ENCODE results near the gene RGS6. TPM values are rescaled to one million over a fixed set of nuclear protein-coding genes. Genes with fewer than 3 reads are reported as not detected.
A peak's percentile ranks its signal among the peaks of the same experiment; 100 is the strongest.

RGS6 gene
- total and polyA plus RNA-seq, 2 donors (not counting 1 experiment from before 2014, with no cell fraction given) = not detected

GRCh38 chr14:72547999-72548398 lies 615.8 kb downstream of the RGS6 start:
- no peak overlapping the region for H2AFZ ChIP-seq (ENCODE audit: low read length)
- no peaks in the 10 kb centered on the region for H3K79me2 ChIP-seq (ENCODE audit: control insufficient read depth, insufficient read depth, low read length)
- peaks cover 3% of the 10 kb centered on the region for H3K4me1 ChIP-seq (ENCODE audit: control insufficient read depth, extremely low read depth, insufficient read depth, low read length)
- no peak overlapping the region for H3K4me3 ChIP-seq (replicated peaks in 1 of 4; ENCODE audit: control extremely low read depth in 1 of 4, insufficient read depth in 1 of 4, low read depth in 3 of 4, low read length in 4 of 4)
- no peaks in the 10 kb centered on the region for H3K36me3 ChIP-seq (ENCODE audit: control insufficient read depth, insufficient read depth, low read length)
- no peak overlapping the region for H3K27ac ChIP-seq (ENCODE audit: insufficient read depth, low read length)
- no peaks in the 10 kb centered on the region for H3K9me3 ChIP-seq (ENCODE audit: control insufficient read depth, insufficient read depth, low read depth, low read length)
- DNase-seq (ENCODE audit: low read depth in 2 of 2) = no peak
- no peak overlapping the region for H3K9ac ChIP-seq (ENCODE audit: insufficient read depth, low read length)
- no peak for TF ChIP-seq EZH2 (IDR thresholded peaks at IDR 0.05; ENCODE audit: low read length, missing control alignments)
- no peak for TF ChIP-seq CTCF (conservative IDR thresholded peaks at IDR 0.05 in 1 of 2, IDR thresholded peaks at IDR 0.05 in 1 of 2; ENCODE audit: low read depth in 1 of 2, low read length in 2 of 2)
- H4K20me1 ChIP-seq (ENCODE audit: control insufficient read depth, extremely low read depth, insufficient read depth, low read length) = no peaks in the 10 kb centered on the region
- H3K4me2 ChIP-seq (ENCODE audit: extremely low read depth, insufficient read depth, low read length) = no peak overlapping the region
- peaks cover 3% of the 10 kb centered on the region for H3K27me3 ChIP-seq (ENCODE audit: control insufficient read depth, insufficient read depth, low read length)

- H3K36me3 ChIP-seq (ENCODE audit: control insufficient read depth, insufficient read depth, low read length) = no peaks in the 10 kb centered on the region
- H3K9me3 ChIP-seq (ENCODE audit: control insufficient read depth, insufficient read depth, low read depth, low read length) = no peaks in the 10 kb centered on the region
- H3K79me2 ChIP-seq (ENCODE audit: control insufficient read depth, insufficient read depth, low read length) = no peaks in the 10 kb centered on the region
- peaks cover 4% of the 10 kb centered on the region for H3K4me1 ChIP-seq (ENCODE audit: control insufficient read depth, extremely low read depth, insufficient read depth, low read length)
- H3K4me2 ChIP-seq (ENCODE audit: extremely low read depth, insufficient read depth, low read length) = no peak overlapping the region
- no peak overlapping the region for H3K4me3 ChIP-seq (replicated peaks in 1 of 4; ENCODE audit: control extremely low read depth in 1 of 4, insufficient read depth in 1 of 4, low read depth in 3 of 4, low read length in 4 of 4)
- H3K27ac ChIP-seq (ENCODE audit: insufficient read depth, low read length) = no peak overlapping the region
- H4K20me1 ChIP-seq (ENCODE audit: control insufficient read depth, extremely low read depth, insufficient read depth, low read length) = no peaks in the 10 kb centered on the region
- no peak overlapping the region for H3K9ac ChIP-seq (ENCODE audit: insufficient read depth, low read length)
- peaks cover 3% of the 10 kb centered on the region for H3K27me3 ChIP-seq (ENCODE audit: control insufficient read depth, insufficient read depth, low read length)
- peak in 1 of 2 donors; percentile 43 for DNase-seq (ENCODE audit: low read depth in 2 of 2)
- no peak overlapping the region for H2AFZ ChIP-seq (ENCODE audit: low read length)
- TF ChIP-seq EZH2 (IDR thresholded peaks at IDR 0.05; ENCODE audit: low read length, missing control alignments) (no peak), CTCF (conservative IDR thresholded peaks at IDR 0.05 in 1 of 2, IDR thresholded peaks at IDR 0.05 in 1 of 2; ENCODE audit: low read depth in 1 of 2, low read length in 2 of 2) (no peak)
Measured at GRCh38 chr14:72549026-72549425, 616.8 kb downstream of the RGS6 start.

DNA sequence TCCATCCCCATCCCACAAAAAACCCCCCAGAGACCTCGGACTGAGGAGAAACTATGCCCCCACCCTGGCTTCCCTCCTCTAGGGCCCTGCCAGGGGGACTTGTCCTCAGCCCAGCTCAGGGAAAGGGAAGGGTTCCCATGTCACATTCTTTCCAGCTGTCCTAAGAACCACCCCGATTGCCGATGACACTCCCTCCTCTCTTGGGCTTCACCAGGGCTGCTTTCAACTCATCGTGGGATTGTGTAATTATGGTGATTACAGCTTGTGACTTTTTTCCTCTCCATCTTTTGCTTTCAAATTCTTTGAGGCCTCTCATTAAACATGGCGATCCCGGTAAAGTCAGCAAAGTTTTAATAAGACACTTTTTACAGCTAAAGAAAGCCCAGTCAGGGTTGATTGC lies 617.6 kb downstream of the RGS6 start:
- H2AFZ ChIP-seq (ENCODE audit: low read length) = no peak overlapping the region

More for the DNA sequence above, 617.6 kb downstream of the RGS6 start:
- Histone ChIP-seq H3K27ac (ENCODE audit: insufficient read depth, low read length) (no peak overlapping the region), H3K4me1 (ENCODE audit: control insufficient read depth, extremely low read depth, insufficient read depth, low read length) (peaks cover 4% of the 10 kb centered on the region), H3K36me3 (ENCODE audit: control insufficient read depth, insufficient read depth, low read length) (no peaks in the 10 kb centered on the region), H3K4me2 (ENCODE audit: extremely low read depth, insufficient read depth, low read length) (no peak overlapping the region), H4K20me1 (ENCODE audit: control insufficient read depth, extremely low read depth, insufficient read depth, low read length) (no peaks in the 10 kb centered on the region), H3K4me3 (replicated peaks in 1 of 4; ENCODE audit: control extremely low read depth in 1 of 4, insufficient read depth in 1 of 4, low read depth in 3 of 4, low read length in 4 of 4) (no peak overlapping the region), H3K9ac (ENCODE audit: insufficient read depth, low read length) (no peak overlapping the region), H3K79me2 (ENCODE audit: control insufficient read depth, insufficient read depth, low read length) (no peaks in the 10 kb centered on the region), H3K9me3 (ENCODE audit: control insufficient read depth, insufficient read depth, low read depth, low read length) (no peaks in the 10 kb centered on the region), H3K27me3 (ENCODE audit: control insufficient read depth, insufficient read depth, low read length) (peaks cover 3% of the 10 kb centered on the region)
- TF ChIP-seq CTCF (conservative IDR thresholded peaks at IDR 0.05 in 1 of 2, IDR thresholded peaks at IDR 0.05 in 1 of 2; ENCODE audit: low read depth in 1 of 2, low read length in 2 of 2) = no peak
- TF ChIP-seq EZH2 (IDR thresholded peaks at IDR 0.05; ENCODE audit: low read length, missing control alignments) = no peak
- DNase-seq (ENCODE audit: low read depth in 2 of 2) = no peak

Measured in fibroblast of lung (primary cell).